Central memory CD4-positive, alpha-beta T cell (primary cell): Measurements from ENCODE around the gene GGA2.

Experiments used
- DNase-seq: peaks from one replicate; pipeline ENCODE4 v3.0.0; 2022

The GGA2 gene

DNA sequence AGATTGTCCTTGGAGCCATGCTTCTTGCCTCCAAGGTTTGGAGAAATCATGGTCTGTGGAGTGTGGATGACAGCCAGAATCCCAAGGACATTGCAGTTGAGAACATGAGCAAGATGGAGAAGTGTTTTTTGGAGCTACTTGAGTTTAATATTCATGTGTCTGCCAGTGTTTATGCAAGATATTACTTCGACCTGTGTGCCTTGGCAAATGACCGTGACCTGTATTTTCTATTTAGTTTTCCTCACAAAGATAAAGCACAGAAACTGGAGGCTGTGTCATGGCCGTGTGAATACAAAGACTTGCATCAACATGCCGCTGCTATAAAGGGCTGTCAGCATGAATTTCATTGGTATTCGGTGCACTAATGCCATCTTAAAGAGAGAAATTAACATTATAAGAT lies 9.0 kb downstream of the GGA2 start:
- DNase-seq = no peak

DNA sequence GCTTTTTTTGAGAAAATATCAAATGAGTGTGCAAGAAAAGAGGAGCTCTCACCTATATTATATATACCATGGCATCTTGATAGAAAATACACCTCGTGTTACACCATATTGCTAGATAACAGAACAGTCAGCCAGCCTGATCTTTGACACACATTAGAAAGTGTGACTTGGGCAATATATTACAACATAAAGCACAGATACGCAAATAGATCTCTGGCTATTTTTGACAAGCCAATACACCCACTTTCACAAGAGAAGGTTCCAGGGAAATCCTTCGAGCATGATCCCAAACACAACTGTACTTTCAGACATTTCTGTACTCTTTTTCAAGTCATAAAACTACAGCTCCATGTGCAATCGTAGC lies 9.4 kb downstream of the GGA2 start:
- DNase-seq = no peak

DNA sequence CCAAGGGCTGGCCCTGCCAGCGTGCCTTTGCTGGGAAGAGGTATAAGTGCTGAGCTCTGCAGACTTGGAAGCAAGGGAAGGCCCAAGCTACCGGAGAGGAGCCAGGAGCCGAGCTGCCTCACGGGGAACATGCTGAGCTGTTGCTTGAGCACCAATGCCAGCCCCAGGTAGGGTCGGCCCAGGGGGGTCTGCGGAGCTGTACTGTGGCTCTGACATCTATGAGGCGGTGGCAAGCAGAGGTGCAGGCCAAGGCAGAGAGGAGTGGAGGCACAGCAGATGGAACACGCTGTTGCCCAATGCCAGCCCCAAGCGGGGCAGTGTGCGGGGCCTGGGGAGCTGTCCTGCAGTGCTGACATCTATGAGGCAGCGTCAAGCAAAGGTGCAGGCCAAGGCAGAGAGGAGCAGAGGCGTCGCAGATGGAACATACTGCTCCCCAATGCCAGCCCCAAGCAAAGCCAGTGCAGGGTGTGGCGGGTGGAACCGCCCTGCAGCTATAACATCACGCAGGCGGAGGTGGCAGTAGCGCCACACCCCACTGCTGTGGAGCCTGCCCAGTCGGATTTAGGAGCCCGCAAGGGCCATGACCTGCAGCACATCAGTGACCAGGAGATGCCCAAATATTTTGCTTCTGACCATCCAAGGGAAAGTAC lies 10.0 kb downstream of the GGA2 start:
- DNase-seq = no peak

DNA sequence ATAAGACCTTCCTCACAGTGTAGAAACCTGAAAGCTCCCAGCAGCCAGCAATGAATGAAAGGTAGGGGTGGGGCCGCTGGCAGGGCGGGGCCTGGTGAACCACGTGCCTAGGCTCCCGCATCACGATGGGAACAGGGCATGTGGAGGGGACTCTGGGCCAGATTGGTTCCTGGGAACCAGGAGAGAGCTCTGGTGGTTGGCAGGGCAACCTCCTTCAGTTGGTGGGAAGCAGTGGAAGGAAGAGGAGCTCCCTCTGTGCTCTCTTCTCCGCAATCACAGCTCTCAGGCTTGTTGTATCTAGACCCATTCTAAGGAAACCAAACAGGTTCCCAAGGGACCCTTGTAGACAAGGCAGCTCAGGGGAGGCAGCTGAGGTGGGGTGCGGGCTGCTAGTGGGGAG lies 10.5 kb downstream of the GGA2 start:
- no peak for DNase-seq

DNA sequence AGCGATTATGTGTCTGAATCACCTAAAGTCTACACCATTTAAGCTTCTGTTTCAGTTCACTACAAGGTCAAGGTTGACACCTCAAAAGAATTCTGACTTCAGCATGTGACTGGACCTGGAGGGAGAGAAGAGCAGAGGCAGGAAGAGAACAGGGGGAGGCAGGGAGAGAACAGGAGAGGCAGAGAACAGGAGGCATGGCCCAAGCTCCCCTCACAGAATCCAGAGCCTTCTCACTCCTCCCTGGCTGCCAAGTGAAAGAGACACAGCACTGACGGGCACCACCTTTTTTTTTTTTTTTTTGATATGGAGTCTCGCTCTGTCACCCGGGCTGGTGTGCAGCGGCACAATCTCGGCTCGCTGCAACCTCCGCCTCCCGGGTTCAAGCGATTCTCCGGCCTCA lies 11.4 kb downstream of the GGA2 start:
- no peak for DNase-seq

DNA sequence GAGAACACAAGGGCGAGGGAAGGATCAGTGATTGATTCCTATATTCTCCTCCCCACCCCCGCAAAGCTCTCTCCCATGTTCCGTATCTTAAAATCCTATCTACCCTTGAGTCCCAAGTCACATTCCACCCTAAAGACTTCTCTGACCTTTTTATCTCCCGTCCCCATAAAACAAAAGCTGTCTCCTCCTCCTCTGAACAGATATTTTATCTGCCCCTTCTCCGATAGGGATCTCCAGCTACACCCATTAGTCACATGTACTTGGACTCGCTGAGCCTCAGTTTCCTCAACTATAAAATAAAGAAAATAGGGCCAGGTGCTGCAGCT lies 12.8 kb downstream of the GGA2 start:
- no peak for DNase-seq

DNA sequence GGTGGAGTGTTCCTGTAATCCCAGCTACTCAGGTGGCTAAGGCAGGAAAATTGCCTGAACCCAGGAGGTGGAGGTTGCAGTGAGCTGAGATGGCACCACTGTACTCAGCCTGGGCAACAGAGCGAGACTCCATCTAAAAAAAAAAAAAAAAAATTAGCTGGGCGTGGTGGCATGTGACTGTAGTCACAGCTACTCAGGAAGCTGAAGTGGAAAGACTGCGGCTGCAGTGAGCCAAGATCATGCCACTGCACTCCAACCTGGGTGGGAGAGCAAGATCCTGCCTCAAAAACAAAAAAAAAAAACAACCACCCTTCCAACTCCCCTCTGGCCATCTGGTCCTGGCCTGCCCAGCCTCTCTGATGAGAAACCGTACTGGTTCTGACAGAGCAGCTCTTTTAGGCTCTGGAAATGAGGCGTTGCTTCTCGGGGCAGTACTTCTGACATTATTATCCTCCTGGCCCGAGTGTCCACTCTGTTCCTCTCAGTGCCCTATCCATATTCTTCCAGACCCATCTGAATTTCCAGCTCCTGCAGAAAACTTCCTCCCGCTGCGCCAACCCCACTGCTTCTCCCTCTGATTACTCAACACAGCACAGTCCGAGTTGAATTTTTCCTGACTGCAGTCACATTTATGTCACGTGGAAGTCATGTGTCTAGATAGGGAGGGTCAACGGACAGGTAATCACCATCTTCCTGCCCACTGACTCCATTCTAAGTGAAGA lies 13.3 kb downstream of the GGA2 start:
- DNase-seq = no peak

DNA sequence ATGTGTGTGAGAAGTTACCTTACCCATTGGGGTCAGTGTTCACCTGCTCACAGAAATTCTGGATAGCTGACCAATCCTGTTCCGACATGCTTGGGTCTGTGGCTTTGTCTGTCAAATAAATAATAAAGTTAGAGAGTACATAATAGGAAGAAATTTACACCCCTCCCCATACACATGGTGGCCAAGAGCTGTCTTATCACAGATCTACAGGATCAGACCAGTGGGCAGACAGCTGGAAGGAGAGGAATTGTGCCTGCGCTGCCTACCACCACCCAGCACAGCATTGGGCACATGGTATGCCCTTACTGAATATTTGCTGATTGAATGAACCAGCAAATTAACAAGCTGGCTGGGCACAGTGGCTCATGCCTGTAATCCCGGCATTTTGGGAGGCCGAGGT lies 14.6 kb downstream of the GGA2 start:
- no peak for DNase-seq

DNA sequence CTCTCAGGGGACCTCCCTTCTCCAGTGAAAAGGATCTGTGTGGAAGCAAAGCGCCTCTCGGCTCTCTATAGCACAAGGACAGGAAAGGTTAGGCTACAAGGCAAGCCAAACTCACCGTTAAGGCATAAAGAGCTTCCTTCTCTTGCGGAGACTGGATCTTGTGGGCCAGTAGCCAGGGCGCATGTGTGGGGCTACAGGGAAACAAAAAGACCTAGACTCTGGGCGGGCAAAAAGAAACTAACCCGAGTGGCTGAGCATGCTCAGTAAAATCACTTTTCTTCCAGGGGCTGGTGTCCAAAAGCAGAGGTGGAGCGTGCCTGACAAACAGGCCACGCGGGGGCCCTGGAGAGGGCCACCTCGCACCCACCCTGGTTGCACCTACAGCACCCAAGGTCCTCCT lies 16.1 kb downstream of the GGA2 start:
- no peak for DNase-seq

DNA sequence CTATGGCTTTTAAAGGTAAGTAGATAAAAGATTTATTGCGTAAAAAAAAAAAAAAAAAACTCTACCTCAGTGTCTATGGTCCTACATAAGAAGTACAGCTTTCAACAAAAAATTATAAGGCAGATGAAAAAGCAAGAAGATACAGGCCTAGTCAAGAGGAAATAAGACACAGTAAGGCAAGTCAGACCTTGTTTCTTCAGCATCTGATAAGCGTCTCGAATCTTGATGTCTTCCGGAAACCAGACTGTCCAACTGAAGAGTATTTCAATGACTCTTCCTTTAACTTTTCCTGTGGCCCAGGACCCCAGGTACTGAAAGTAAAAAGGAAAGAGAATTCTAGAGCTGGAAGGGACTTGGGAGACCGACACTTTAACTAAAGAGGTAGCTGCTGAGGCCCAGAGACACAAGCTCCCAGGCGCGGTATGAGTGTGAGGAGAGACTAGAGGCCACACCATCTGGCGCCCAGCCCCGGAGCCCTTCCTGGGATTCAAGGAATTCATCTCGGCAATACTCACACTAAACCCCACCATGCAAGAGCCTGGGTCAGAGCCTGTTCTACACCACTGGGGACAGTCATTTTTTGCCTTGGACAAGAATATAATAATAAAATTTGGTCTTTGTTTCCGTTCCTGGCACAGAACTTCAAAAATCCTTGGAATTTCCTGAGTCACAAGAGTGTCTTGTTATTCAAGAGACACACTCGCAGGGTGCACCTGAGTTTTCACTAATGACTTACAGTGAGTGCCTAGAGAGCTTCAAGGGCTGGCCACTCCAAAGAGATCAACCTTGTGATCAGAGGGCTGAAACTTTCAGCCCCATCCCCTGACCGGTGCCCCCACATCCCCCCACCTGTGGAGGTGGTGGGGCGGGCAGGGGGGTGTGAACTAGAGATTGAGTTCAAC lies 18.6 kb downstream of the GGA2 start:
- no peak for DNase-seq

DNA sequence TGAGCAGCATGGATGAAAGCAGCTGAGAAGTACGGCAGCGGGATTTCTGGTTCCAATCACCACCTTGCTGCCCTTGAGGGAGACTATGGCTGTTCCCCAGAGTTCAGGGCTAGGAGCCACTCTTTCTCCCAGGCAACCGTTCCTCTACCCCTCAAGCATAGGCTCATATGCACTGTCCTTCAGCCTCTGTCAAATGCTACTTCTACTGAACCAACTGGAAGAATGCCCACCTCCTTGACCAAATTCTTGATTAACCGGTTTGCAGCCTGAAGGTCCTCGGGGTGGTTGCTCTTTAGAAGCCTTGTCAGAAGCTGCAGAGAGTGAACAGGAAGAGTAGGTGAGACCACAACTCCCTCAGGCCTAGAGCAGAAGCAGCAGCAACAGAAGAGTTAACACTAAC lies 23.8 kb downstream of the GGA2 start:
- no peak for DNase-seq

DNA sequence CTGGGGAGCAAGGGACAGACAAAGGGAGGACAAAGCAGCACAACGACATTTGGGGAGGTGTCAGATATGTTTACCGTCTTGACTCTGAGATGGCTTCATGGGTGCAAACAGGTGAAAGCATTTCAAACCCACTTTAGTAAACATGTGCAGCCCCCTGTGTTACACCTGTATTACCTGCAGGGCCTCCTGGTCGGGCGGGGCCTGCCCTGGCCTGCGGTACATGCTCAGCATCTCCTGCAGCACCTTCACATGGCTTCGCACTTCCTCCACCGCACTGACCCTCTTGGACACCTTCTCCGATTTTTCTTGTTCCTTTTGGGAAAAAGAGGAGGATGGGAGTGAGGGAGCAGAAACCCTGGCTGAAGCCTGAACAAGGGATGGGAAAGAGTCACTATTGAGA lies 24.5 kb downstream of the GGA2 start:
- no peak for DNase-seq

DNA sequence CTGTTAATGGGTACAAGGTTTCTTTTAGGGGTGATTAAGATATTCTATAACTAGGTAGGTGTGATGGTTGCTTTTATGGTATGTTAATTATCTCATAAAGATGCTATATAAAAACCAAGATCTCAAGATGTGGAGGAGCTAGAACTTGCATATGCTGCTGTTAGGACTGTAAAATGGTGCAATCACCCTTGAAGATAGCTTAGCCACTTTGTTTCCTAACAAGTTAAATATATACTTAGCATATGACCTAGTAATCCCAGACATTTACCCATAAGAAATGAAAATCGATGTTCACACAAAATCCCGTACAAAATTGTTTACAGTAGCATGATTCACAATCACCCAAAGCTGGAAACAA lies 25.1 kb downstream of the GGA2 start:
- no peak for DNase-seq

DNA sequence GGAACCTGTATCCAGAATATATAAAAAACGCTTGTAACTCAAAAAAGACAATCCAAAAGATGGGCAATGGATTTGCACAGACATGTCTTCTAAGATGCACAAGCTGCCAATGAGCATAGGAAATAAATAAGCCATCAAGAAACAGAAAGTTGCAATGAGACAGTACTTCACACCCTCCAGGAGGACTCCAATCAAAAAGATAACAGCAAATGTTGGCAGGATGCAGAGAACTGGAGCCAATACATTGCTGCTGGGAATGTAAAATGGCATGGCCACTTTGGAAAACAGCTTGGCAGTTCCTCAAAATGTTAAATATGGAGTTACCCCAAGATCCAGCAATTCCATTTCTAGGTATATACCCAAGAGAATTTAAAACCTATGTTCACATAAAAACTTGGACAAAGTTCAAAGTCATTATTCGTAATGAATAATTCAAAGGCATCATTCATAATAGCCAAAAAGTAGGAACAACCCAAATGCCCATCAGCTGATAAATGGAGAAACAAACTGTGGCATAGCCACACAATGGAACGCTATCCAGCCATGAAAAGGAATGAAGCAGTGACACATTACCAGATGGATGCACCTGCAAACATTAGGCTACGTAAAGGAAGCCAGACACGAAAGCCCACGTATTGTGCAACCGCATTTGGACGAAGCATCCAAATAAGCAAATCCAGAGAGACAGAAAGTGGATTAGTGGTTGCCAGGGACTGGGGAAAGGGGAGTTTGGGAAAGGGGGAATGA lies 25.6 kb downstream of the GGA2 start:
- no peak for DNase-seq

DNA sequence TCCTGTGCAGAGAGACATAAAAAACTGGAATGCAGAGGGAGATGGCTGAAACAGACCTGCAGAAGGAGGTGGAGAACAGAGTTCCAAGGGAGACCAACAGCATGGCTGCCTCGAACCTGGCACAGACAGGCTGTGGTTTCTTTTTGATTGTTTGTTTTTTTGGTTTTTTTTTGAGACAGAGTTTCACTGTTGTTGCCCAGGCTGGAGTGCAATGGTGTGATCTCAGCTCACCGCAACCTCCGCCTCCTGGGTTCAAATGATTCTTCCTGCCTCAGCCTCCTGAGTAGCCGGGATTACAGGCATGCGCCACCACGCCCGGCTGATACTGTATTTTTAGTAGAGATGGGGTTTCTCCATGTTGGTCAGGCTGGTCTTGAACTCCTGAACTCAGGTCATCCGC lies 26.8 kb downstream of the GGA2 start:
- peak; percentile 3 for DNase-seq

DNA sequence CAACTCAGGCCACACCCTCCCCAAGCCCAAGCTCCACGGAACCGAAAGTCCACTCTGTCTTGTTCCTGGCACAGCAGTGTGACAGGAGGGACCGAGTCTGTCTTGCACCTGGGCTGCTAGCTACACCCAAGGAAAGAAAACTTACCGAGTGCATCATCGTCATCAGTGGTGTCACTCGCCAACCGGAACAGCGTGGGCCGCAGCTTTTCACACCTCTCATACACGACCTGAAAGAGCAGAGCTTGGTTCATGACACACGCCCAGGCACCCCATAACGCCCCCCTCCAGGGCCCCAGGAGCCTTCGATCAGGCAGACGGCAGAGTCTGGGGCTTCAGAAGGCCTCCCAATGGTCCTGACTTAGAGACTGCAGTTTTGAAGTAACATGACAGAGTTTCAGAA lies 27.5 kb downstream of the GGA2 start:
- DNase-seq = peak; percentile 36

DNA sequence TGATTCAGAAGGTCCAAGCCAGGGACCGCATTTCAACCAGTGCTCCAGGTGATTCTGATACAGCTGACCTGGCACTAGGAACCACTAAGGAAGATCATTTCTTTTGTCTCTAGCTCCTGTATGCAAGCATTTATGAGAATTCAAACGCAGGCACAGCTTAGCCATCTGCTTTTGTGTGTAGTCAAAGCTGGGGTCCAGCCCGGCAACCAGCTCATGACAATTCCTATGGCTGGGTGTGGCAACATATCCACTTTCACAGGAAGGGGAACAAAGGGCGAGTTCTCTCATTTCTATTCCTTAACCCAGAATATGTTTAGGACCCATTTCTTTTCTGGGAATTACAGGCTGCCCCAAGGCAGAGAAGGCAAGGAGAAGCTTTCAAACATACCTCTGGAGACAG lies 30.0 kb downstream of the GGA2 start:
- no peak for DNase-seq

DNA sequence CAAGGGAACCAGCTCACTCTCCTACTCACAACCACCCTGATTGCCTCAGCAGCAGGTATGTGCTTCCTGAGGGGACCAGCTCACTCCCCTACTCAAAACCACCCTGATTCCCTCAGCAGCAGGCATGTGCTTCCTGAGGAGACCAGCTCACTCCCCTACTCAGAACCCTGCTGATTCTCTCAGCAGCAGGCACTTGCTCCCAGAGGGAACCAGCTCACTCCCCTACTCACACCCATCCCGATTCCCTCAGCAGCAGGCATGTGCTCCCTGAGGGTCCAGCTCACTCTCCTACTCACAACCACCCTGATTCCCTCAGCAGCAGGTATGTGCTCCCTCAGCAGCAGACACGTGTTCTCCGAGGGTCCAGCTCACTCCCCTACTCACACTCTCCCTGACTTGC lies 31.2 kb downstream of the GGA2 start:
- DNase-seq = no peak

DNA sequence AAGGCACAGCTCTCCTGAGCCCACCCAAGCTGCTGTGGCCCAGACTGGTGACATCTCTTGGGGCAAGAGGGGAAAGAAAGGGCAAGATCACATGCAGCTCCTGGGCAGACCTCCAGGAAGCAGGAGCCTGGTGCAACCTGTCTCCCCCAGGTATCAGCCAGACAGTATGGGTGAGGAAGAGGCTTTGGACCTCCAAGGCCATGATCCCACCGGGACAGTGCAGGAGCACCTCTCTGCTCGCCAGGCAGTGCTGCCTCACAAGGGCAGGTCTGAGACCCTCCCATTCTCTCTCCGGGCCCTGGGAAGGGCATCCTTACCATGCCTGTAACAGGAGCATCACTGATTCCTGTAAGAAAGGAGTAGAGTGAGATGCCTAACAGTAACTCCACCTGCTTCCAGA lies 31.7 kb downstream of the GGA2 start:
- no peak for DNase-seq

DNA sequence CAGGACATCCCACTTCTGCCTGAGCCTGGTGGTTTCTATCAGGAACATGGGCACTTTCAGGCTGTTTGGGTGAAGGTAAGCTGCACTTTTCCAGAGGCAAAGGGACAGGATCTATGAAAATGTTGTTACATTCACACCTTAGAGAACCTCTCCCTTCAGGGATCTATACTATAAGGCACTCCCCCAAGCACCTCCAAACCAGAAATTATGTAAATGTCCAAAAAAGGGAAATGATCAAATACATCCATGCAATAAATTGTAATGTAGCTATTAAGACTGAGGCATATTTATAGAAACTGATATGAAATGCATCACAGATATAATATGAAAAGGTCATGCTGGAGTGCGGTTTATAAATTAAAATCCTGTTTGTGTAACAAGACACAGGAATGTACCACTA lies 34.0 kb downstream of the GGA2 start:
- DNase-seq = no peak

DNA sequence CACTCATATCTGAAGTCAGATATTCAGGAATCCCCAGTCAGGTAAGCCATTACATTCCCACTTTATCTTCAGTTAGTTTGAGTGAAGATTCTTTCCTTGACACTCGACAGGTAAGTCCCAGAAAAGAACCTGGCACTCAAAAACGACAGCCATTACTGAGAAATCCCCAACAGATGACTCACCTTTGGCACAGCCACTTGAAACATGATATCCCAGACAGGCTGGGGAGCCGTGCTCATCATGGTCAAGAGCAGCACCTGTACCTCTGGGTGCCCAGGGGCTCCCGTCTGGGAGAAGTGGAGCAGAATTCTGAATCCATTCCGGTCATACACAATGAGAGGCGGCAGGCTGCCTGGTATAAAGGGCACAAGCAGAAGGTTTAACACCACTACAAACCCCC lies 40.5 kb downstream of the GGA2 start:
- no peak for DNase-seq

DNA sequence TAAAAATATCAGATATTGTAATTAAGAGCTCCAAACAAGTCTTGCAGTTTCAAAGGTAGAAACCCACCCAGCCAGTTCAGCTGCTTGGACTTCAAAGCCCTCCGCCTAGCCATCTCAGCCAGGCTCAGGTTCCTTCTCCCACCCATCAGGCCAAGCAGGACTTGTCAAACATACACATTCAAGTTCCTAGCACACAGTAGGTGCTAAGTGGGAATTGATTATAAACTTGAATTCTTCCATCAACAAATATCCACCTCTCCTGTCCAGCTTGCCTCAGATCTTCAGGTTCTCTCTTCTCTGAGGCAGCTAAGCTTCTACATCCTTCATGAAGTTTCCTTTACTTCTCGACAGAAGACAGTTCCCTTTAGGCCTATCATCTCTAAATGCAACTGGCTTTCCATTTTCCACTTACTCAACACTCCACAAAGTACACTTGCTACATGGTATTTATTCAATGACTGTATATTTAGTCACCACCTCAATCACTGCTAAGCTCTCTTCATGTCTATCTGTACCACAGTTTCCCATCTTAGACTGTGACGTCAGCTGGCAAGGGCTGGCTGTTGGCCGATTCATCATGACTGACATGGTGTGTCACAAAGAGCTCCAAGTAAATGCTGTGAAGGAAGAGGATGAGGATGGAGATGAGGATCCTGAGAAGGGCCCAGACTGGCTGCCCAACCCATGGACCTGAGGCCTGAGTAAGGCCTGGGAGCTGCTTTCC lies 44.0 kb downstream of the GGA2 start:
- DNase-seq = no peak

DNA sequence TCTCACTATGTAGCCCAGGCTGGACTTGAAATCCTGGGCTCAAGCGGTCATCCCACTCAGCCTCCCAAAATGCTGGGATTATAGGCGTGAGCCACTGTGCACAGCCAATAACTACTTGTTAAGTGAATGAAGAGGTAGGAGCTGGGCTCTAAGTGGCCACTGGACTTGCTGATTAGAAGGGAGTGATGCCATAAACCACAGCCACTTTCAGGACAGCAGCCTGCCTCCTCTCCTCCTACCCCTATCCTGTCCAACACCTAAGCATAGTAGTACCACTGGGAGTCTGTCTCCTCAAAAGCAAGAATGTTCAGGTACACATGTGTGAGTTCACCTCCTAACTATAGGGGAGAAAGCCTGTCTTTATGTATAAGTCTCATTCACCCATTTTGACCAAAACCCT lies 45.1 kb downstream of the GGA2 start:
- DNase-seq = no peak
